ENCODE data around the gene B3GAT1. TPM values are rescaled to one million over a fixed set of nuclear protein-coding genes. Genes with fewer than 3 reads are reported as not detected.

The B3GAT1 gene
- total RNA-seq, 2 experiments from 2014 or later: 0.11 to 0.21 TPM

GRCh38 chr11:134405841-134406240 lies 6.2 kb downstream of the B3GAT1 start:
- intact Hi-C loops (cut with DNase I, micrococcal nuclease): no loop called here
- Mint-ChIP-seq H3K4me3 (no peak overlapping the region), H3K36me3 (ENCODE audit: low read depth) (no peaks in the 10 kb centered on the region), H3K27me3 (peaks cover 42% of the 10 kb centered on the region), H3K27ac (no peak overlapping the region), H3K9me3 (ENCODE audit: low read depth) (no peaks in the 10 kb centered on the region), H3K4me1 (peaks cover under 1% of the 10 kb centered on the region)
- CTCF ChIA-PET: no interaction called here
- POLR2A ChIA-PET: no interaction called here
- DNase-seq (no peak), ATAC-seq (no peak)

GRCh38 chr11:134405436-134405835 lies 6.6 kb downstream of the B3GAT1 start:
- H3K4me1 Mint-ChIP-seq: no peaks in the 10 kb centered on the region
- H3K36me3 Mint-ChIP-seq (ENCODE audit: low read depth): no peaks in the 10 kb centered on the region
- ChIA-PET CTCF (no interaction called here), POLR2A (no interaction called here)
- no peaks in the 10 kb centered on the region for H3K9me3 Mint-ChIP-seq (ENCODE audit: low read depth)
- DNase-seq (no peak), ATAC-seq (no peak)
- intact Hi-C loops (cut with DNase I, micrococcal nuclease): no loop called here
- H3K4me3 Mint-ChIP-seq: no peak overlapping the region
- peaks cover 40% of the 10 kb centered on the region for H3K27me3 Mint-ChIP-seq
- H3K27ac Mint-ChIP-seq: no peak overlapping the region

- DNase-seq (no peak), ATAC-seq (no peak)
- H3K36me3 Mint-ChIP-seq (ENCODE audit: low read depth): no peaks in the 10 kb centered on the region
- H3K27me3 Mint-ChIP-seq: peaks cover 36% of the 10 kb centered on the region
- no peaks in the 10 kb centered on the region for H3K9me3 Mint-ChIP-seq (ENCODE audit: low read depth)
- CTCF ChIA-PET: no interaction called here
- H3K27ac Mint-ChIP-seq: no peak overlapping the region
- intact Hi-C loops (cut with DNase I, micrococcal nuclease): no loop called here
- POLR2A ChIA-PET: no interaction called here
- no peak overlapping the region for H3K4me3 Mint-ChIP-seq
- no peaks in the 10 kb centered on the region for H3K4me1 Mint-ChIP-seq
Observed at GRCh38 chr11:134404575-134405341, 7.3 kb downstream of the B3GAT1 start.

- Mint-ChIP-seq H3K4me3 (no peak overlapping the region), H3K36me3 (ENCODE audit: low read depth) (no peaks in the 10 kb centered on the region), H3K27me3 (peaks cover 34% of the 10 kb centered on the region), H3K27ac (no peak overlapping the region), H3K4me1 (no peaks in the 10 kb centered on the region), H3K9me3 (ENCODE audit: low read depth) (no peaks in the 10 kb centered on the region)
- CTCF ChIA-PET: no interaction called here
- DNase-seq (no peak), ATAC-seq (no peak)
- intact Hi-C loops (cut with DNase I, micrococcal nuclease): no loop called here
- POLR2A ChIA-PET: no interaction called here
Observed at GRCh38 chr11:134402910-134403309, 9.1 kb downstream of the B3GAT1 start.

- Mint-ChIP-seq H3K4me1 (no peaks in the 10 kb centered on the region), H3K9me3 (ENCODE audit: low read depth) (no peaks in the 10 kb centered on the region), H3K27ac (no peak overlapping the region), H3K4me3 (no peak overlapping the region), H3K27me3 (peaks cover 29% of the 10 kb centered on the region), H3K36me3 (ENCODE audit: low read depth) (no peaks in the 10 kb centered on the region)
- DNase-seq (no peak), ATAC-seq (no peak)
- intact Hi-C loops (cut with DNase I, micrococcal nuclease): no loop called here
- ChIA-PET CTCF (no interaction called here), POLR2A (no interaction called here)
Observed at GRCh38 chr11:134401825-134402809, 9.9 kb downstream of the B3GAT1 start.

GRCh38 chr11:134399996-134400395 lies 12.0 kb downstream of the B3GAT1 start:
- no peak overlapping the region for H3K4me3 Mint-ChIP-seq
- no peak overlapping the region for H3K27ac Mint-ChIP-seq
- H3K4me1 Mint-ChIP-seq: no peaks in the 10 kb centered on the region
- ChIA-PET CTCF (no interaction called here), POLR2A (no interaction called here)
- ATAC-seq (no peak), DNase-seq (no peak)
- intact Hi-C loops (cut with DNase I, micrococcal nuclease): no loop called here
- no peaks in the 10 kb centered on the region for H3K36me3 Mint-ChIP-seq (ENCODE audit: low read depth)
- H3K27me3 Mint-ChIP-seq: peaks cover 27% of the 10 kb centered on the region
- H3K9me3 Mint-ChIP-seq (ENCODE audit: low read depth): no peaks in the 10 kb centered on the region

- Mint-ChIP-seq H3K9me3 (ENCODE audit: low read depth) (no peaks in the 10 kb centered on the region), H3K4me1 (no peaks in the 10 kb centered on the region), H3K27ac (no peak overlapping the region), H3K4me3 (no peak overlapping the region), H3K36me3 (ENCODE audit: low read depth) (no peaks in the 10 kb centered on the region), H3K27me3 (peaks cover 21% of the 10 kb centered on the region)
- ChIA-PET CTCF (no interaction called here), POLR2A (no interaction called here)
- intact Hi-C loops (cut with DNase I, micrococcal nuclease): no loop called here
- DNase-seq (no peak), ATAC-seq (no peak)
Observed at GRCh38 chr11:134399293-134399654, 12.8 kb downstream of the B3GAT1 start.

- Mint-ChIP-seq H3K27ac (no peak overlapping the region), H3K4me3 (no peak overlapping the region), H3K27me3 (peaks cover 18% of the 10 kb centered on the region), H3K4me1 (no peaks in the 10 kb centered on the region), H3K36me3 (ENCODE audit: low read depth) (no peaks in the 10 kb centered on the region), H3K9me3 (ENCODE audit: low read depth) (no peaks in the 10 kb centered on the region)
- ATAC-seq (no peak), DNase-seq (no peak)
- ChIA-PET POLR2A (no interaction called here), CTCF (no interaction called here)
- intact Hi-C loops (cut with DNase I, micrococcal nuclease): no loop called here
Observed at GRCh38 chr11:134398644-134399292, 13.3 kb downstream of the B3GAT1 start.

- no peak overlapping the region for H3K27ac Mint-ChIP-seq
- POLR2A ChIA-PET: interaction anchor here (0.7 kb wide), 1 partner anchor 484 kb away, joined by 10 read pairs; no protein-coding TSS in a partner anchor
- H3K27me3 Mint-ChIP-seq: peaks cover 16% of the 10 kb centered on the region
- intact Hi-C loops (cut with DNase I, micrococcal nuclease): no loop called here
- ATAC-seq (no peak), DNase-seq (no peak)
- no peaks in the 10 kb centered on the region for H3K4me1 Mint-ChIP-seq
- H3K36me3 Mint-ChIP-seq (ENCODE audit: low read depth): no peaks in the 10 kb centered on the region
- no peak overlapping the region for H3K4me3 Mint-ChIP-seq
- H3K9me3 Mint-ChIP-seq (ENCODE audit: low read depth): no peaks in the 10 kb centered on the region
- CTCF ChIA-PET: no interaction called here
Observed at GRCh38 chr11:134398079-134398444, 14.0 kb downstream of the B3GAT1 start.

GRCh38 chr11:134397304-134398078 lies 14.6 kb downstream of the B3GAT1 start:
- Mint-ChIP-seq H3K36me3 (ENCODE audit: low read depth) (no peaks in the 10 kb centered on the region), H3K4me1 (no peaks in the 10 kb centered on the region), H3K27me3 (peaks cover 15% of the 10 kb centered on the region), H3K9me3 (ENCODE audit: low read depth) (no peaks in the 10 kb centered on the region), H3K4me3 (no peak overlapping the region), H3K27ac (no peak overlapping the region)
- ATAC-seq (no peak), DNase-seq (no peak)
- intact Hi-C loops (cut with DNase I, micrococcal nuclease): no loop called here
- ChIA-PET CTCF (no interaction called here), POLR2A (interaction anchor here (0.7 kb wide), 1 partner anchor 484 kb away, joined by 10 read pairs; no protein-coding TSS in a partner anchor)

GRCh38 chr11:134395002-134395401 lies 17.0 kb downstream of the B3GAT1 start:
- Mint-ChIP-seq H3K36me3 (ENCODE audit: low read depth) (no peaks in the 10 kb centered on the region), H3K27ac (no peak overlapping the region), H3K4me1 (no peaks in the 10 kb centered on the region), H3K27me3 (peaks cover 2% of the 10 kb centered on the region), H3K9me3 (ENCODE audit: low read depth) (no peaks in the 10 kb centered on the region), H3K4me3 (no peak overlapping the region)
- ATAC-seq: no peak
- CTCF ChIA-PET: no interaction called here
- POLR2A ChIA-PET: no interaction called here
- DNase-seq: no peak
- intact Hi-C loops (cut with DNase I, micrococcal nuclease): no loop called here
